Skeletal muscle tissue (tissue), 4 donors: ENCODE measurements around the gene HMCN1. TPM values are rescaled to one million over a fixed set of nuclear protein-coding genes. Genes with fewer than 3 reads are reported as not detected.

Experiments
- H3K27ac ChIP-seq: one replicate; pipeline ENCODE4 v1.7.0; 2013; ENCODE audit warnings: mild to moderate bottlenecking, low read depth, low read length, inconsistent platforms
- H3K27me3 ChIP-seq, 3 donors: one replicate each; pipeline ENCODE4 v1.7.0; 2013; ENCODE audit warnings: low read length in 3 of 3; ENCODE audit not compliant: control insufficient read depth in 3 of 3, insufficient read depth in 3 of 3
- H3K36me3 ChIP-seq, 3 donors: one replicate each; pipeline ENCODE4 v1.7.0; 2013; ENCODE audit warnings: low read length in 3 of 3; ENCODE audit not compliant: control insufficient read depth in 3 of 3, insufficient read depth in 3 of 3
- H3K4me1 ChIP-seq, 3 donors: one replicate each; pipeline ENCODE4 v1.7.0; 2013; ENCODE audit warnings: low read length in 3 of 3, mild to moderate bottlenecking in 3 of 3; ENCODE audit not compliant: control insufficient read depth in 3 of 3, insufficient read depth in 3 of 3
- H3K4me3 ChIP-seq, 3 donors: one replicate each; pipeline ENCODE4 v1.7.0; 2013; ENCODE audit warnings: low read length in 3 of 3
- H3K9ac ChIP-seq, 3 donors: one replicate each; pipeline ENCODE4 v1.7.0; 2013; ENCODE audit warnings: low read length in 3 of 3, mild to moderate bottlenecking in 3 of 3, moderate library complexity in 2 of 3, low read depth in 1 of 3
- H3K9me3 ChIP-seq, 3 donors: one replicate each; pipeline ENCODE4 v1.7.0; 2013; ENCODE audit warnings: low read length in 3 of 3; ENCODE audit not compliant: control insufficient read depth in 3 of 3
- total RNA-seq: library from RNA; depleted of rRNA; stranded (reverse); fragments of >200 nt; gene quantifications from one replicate; pipeline ENCODE4 v1.2.3, GENCODE V29; 2014
- donor health status: Osteomylitis.

HMCN1 gene
- total RNA-seq, 1 donor from 2014 or later = 16.7 TPM

GRCh38 chr1:186234976-186235686 is 500.9 kb downstream of the HMCN1 start:
- Histone ChIP-seq H3K36me3 (no peaks in the 10 kb centered on the region), H3K4me3 (no peak overlapping the region), H3K4me1 (no peaks in the 10 kb centered on the region), H3K27ac (no peak overlapping the region), H3K27me3 (no peaks in the 10 kb centered on the region), H3K9me3 (no peaks in the 10 kb centered on the region), H3K9ac (no peak overlapping the region)

DNA sequence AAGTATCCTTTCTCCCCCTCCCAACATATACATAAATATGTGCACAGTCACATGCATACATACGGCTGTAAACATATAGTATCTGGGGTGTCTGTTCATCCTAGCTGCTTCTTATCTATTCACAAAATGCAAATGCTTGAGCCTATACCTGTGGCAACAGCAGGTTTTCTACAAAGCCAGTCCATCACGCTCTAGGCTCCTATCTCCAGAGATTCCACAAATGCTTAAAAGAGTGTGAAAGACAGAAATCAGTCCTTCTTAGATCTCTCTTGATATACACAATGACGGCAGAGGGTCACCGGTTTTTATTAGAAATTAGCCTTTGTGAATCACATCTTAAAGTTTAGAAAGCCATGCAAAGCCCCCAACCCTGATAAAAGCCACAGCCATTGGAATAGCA is 501.5 kb downstream of the HMCN1 start:
- Histone ChIP-seq H3K4me3 (no peak overlapping the region), H3K4me1 (no peaks in the 10 kb centered on the region), H3K27ac (no peak overlapping the region), H3K36me3 (no peaks in the 10 kb centered on the region), H3K9ac (no peak overlapping the region), H3K27me3 (no peaks in the 10 kb centered on the region), H3K9me3 (no peaks in the 10 kb centered on the region)

DNA sequence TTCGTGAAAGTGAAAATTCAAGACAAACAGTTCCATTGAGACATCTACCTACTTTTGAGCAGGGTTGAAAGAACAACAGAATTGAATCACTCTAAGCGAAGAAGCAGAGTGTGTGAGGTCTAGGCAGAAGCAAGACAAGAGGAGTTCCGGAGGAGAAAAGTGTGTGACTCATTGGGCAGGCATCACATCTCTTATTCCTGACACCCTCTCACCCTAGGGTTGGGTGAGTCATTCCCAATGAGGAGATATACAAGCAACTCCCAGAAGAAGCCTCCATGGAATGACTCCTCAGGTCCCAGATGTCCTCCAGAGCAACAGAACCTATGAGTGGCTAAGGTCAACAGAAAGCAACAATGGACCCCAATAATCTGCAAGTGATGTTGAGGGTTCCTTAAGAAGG is 502.7 kb downstream of the HMCN1 start:
- Histone ChIP-seq H3K27me3 (no peaks in the 10 kb centered on the region), H3K9me3 (no peaks in the 10 kb centered on the region), H3K4me3 (no peak overlapping the region), H3K36me3 (no peaks in the 10 kb centered on the region), H3K27ac (no peak overlapping the region), H3K4me1 (no peaks in the 10 kb centered on the region), H3K9ac (no peak overlapping the region)

DNA sequence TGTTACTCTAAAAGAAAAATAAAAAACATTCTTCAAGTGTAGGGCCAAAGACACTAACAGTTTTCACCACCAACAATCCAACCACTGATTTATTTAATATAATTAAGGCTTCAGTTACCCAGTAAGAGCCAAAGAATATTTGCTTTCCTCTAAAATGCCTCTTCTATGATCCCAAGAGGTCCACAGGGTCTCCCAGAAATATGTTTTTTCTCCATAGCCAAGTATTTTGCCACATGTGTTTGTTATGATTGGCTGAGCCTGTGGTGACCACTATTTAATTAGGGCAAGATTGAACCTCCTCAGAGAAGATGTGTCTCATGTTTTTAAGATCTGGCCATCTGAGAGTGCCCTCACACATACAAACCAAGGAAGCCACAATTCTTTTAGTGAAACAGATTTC is 505.0 kb downstream of the HMCN1 start:
- Histone ChIP-seq H3K4me3 (no peak overlapping the region), H3K9me3 (no peaks in the 10 kb centered on the region), H3K27me3 (no peaks in the 10 kb centered on the region), H3K9ac (no peak overlapping the region), H3K4me1 (no peaks in the 10 kb centered on the region), H3K36me3 (no peaks in the 10 kb centered on the region), H3K27ac (no peak overlapping the region)

DNA sequence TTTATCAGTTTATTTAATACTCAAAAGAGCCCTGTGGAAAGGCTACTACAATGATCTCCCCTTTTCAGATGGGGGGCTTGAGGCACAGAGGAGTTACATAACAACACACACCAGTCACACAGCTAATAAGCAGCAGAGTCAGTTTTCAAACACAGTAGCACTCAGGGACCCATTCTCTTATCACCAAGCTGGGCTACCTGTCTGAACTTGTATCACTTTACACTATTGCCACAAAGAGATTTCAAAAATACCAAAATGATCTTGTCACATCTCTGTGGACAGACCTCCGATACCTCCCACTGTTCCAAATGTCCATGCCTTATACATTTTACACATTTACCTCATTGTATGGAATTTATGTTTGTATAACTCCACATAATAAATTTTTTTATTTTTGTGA is 506.2 kb downstream of the HMCN1 start:
- Histone ChIP-seq H3K27me3 (no peaks in the 10 kb centered on the region), H3K4me1 (no peaks in the 10 kb centered on the region), H3K9ac (no peak overlapping the region), H3K4me3 (no peak overlapping the region), H3K27ac (no peak overlapping the region), H3K36me3 (no peaks in the 10 kb centered on the region), H3K9me3 (no peaks in the 10 kb centered on the region)
